HG02763 (cell line): ENCODE data around the gene PSD.
A peak's percentile ranks its signal among the peaks of the same experiment; 100 is the strongest.

Experiments
- ATAC-seq: cut with Tn5 transposase; IDR thresholded peaks from one replicate; pipeline ENCODE4 v1.9.1; 2021; ENCODE audit warnings: mild to moderate bottlenecking, moderate library complexity; ENCODE audit not compliant: unreplicated experiment

The PSD gene

DNA sequence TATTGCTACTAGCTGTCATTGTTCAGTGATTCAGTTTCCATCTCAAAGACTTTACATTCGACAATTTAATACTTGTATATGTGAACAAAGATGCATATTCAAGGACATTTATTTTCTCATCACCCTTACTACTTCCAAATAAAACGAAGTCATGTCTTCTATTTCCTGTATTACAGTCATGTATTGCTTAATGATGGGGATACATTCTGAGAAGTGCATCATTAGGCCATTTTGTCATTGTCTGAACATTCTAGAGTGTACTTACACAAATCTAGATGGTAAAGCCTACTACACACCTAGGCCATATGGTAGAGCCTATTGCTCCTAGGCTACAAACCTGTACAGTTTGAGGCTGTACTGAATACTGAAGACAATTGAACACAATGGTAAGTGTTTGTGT, 26.3 kb upstream of the PSD start:
- ATAC-seq, result no peak

DNA sequence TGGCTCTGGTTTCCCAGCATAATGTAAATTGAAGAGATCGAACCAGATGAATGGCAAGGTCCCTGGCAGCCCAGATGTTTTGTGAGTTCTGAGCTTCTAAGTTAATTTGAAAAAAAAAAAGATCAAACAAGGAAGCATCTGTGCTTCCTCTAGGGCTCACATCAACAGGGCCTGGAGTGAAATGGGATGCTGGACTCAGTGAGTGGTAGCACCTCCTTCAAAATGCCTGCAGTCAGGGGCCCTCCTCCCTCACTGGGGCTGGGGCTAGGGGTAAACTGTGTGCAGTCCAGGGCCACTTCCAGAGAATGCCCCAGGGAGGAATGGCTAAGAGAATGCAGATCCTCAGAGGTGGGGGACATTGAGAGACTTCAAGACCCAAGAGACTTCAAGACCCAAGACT, 19.8 kb upstream of the PSD start:
- ATAC-seq, result no peak

DNA sequence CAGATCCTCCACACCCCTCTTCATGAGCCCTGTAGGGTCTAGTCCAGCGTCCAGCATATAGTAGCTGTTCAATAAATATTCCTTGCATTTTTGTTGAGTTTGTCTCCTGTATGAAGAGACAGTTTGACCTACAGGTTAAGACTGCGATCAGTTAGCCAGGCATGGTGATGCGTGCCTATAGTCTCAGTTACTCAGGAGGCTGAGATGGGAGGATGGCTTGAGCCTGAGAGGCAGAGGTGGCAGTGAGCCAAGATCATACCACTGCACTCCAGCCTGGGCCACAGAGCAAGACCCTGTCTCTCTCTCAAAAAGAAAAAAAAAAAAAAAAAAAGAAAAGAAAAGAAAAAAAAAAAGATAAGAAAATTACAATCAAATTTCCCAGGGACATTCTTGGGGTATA, 18.9 kb upstream of the PSD start:
- no peak for ATAC-seq

DNA sequence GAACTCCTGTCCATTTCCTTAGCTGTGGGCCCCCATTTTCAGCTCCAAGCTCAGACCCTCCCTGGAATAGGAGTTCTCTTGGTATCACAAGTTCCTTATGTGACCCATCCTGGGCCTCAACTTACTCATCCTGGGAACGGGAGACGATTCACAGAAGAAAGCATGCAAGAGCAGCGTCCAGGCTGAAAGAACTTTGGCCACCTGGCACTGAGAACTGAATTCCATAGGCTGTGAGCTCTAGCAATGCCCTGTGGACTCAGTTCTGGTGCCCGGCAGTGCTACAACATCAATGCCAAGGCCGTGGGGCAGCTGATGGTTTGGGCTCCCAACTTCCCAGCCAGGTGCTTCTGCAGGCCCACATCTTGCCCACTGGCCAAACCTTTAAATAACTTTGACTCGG, 17.7 kb upstream of the PSD start:
- ATAC-seq, result no peak

DNA sequence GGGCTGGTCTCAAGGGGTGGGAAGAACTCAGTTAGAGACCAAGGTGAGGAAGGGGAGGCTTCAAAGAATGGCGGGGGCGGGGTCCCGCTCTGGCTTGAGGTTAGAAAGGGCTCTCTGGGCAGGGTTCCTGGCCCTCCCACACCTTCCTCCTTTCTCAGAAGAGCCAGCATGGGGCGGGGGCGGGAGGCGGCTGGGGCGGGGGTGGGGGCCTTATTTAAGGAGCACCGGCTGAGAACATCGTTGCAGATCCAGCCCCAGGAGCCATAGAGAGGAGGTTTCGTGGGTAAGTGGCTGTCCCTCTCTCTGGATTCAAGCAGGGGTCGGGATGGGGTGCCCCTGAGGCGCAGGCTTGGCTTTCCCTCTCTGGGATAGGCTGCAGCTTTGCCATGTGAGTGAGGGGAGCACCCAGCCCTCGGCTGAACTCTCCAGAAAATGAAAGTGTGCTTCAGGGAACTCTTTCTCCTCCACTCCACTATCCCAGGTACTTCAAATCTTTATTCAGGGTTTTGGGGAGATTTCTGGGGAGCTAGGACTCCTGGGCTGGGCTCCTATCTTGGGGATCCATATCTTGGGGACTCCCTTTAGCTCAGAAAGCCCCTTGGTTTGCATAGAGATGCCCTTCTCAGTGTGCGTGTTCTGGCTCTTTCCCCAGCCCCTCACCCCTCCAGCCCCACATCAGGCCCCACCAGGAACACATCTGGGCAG, 17.1 kb upstream of the PSD start:
- ATAC-seq, result no peak

DNA sequence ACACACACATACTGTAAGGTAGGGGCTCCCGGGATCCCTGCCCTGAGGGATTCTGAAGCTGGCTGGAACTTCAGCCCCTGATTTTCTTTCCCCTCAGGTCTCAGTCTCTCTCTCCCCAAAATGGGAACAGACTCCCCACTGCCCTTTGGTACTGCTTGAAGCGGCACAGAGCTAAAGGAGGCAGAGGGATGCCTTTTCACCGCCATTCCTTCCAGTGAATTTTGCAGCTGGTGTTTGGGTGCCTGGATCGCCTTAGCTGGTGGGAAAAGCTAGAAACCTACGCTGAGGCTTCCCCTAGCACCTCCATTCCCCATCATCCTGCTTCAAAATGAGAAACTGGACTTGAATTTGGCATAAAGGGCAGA, 16.5 kb upstream of the PSD start:
- ATAC-seq, result no peak

DNA sequence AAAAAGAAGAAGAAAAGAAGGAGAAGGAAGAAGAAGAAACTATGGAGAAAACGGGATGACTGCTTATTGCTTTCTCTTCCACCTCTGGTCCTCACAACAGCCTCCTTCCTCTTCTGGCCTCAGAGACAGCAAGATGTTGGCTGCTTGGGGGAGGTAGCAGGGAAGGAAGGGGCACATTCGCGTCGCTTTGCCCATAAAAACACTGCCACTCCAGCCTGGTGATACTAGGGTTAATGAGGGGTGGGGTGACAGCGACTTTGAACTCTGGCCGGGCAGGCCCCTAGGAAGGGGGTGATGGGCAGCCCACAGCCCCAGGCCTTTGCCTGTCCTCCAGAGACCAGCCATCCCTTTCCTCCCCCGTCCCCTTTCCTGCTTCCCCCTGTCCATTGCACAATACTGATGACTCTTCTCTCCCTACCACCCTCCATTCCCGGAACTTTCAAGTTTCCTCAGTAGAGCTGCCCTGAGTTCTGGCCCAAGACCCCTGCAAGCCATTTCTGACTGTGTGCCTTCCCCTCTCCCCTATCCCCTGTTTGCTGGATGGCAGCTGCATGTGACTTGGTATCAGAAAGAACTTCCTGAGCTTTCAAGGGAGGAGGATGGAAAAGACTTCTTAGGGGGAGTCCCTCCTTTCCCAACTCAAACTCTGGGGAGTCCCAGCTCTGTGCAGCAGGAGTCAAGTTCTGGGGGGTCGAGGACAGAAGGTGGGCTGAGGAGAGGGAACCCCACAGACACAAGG, 16.0 kb upstream of the PSD start:
- no peak for ATAC-seq

DNA sequence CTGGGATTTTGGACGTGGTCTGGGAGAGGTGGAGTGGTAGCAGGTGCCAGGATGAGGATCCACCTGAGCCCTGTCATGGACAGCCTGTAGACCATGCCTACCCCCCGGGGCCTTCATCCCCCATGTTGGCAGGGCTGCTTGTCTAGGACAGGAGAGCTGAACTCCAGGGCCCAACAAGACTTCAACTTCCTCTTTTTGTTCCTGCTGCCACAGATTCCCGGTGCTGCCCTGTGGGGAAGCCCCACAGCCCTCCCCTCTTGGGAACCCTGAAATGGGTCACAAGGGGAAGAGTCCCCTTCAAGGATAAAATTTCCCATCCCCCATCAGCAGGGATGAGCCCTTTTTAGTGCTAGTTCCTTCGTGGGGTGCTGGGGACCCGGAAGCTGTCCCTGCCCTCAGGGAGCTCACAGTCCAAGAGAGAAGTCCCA, 15.0 kb upstream of the PSD start:
- ATAC-seq, result no peak

DNA sequence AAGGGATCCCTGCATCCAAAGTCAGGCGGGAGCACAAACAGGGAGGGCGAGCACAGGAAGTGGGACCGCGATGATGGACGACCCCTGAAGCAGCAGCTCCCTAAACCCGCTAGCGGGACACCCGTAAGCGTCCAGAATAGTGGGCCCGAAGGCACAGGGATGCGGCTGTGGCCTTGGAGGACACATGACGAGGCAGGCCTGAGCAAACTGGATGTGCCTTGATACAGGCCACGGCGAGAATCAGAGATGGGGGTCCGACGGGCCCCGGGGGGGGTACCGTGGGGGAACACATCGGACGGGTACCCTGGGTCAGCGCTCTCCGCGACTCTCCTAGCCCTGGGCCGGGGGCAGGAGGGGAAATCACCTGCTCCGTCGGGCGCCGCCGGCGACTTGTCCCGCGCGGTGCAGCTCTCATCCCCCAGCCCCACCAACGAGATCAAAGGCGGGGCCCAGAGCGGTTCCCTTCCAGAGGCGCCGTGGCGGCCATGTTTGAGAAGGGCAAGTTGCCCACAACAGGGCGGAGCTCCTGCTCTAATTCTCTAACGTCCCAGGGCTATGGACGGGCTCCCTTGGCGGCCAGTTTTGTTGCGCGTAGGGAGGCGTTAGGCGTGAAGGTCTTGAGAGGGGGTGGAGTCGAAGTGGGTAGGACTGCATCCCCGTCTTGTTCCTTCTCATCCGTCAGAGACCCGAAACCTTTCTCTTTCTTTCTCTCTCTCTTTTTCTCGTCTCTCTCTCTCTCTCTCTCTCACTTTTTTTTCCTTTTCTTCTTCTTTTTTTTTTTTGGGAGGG, 13.8 kb upstream of the PSD start, which contains the start of gene CUEDC2:
CUEDC2 (minus strand) TSS at position 413 of the 789 bp plus-strand sequence. CDS start 7,386 bp downstream, outside the sequence.
- peak; percentile 79 for ATAC-seq

DNA sequence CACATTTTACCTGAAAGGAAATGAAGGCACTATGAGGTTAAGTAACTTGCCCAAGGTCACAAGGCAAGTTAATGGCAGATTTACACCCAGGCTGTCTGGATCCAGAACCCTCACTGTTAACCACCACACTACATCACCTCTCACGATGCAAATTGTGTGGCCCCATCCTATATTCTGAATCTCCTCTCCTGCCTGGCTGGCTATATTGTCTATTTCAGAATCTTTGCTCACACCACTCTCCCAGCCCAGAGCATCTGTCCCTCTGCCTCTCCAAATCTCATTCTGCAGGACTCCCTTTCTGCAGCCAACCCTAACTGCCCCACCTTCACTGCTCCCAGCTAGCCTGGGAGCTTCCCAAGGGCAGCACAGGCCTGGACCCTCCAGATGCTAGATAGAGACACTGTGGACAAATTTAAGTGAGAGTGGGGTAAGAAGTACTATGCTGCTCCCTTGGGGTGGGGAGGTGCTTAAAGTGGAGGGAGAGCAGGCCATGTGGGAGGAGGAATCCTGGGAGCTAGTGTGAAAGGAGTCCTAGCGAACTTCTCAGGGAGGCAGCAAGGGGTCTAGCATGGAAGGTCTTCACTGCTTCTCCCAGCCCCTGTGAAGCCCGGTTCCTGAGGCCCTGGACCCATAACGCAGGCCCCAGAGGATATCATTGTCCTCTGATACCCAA, 13.0 kb upstream of the PSD start:
- ATAC-seq, result no peak

DNA sequence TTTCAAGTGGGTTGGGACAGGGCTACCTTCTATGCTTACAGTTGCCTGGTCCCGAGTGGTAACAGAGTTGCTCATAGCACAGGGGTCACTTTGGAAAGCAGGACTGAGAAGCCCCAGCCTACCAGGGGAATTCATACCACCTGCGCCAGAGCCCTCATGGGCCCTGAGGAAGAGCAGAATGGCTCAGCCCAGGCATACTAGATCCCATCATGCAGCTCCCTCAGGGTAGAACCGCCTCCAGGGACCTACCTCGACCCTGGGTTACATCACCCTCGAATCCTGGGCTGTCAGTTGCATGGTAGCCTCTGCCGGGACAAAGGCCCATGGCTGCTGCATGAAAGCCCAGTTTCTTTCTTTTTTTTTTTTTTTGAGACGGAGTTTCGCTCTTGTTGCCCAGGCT, 10.9 kb upstream of the PSD start:
- no peak for ATAC-seq

DNA sequence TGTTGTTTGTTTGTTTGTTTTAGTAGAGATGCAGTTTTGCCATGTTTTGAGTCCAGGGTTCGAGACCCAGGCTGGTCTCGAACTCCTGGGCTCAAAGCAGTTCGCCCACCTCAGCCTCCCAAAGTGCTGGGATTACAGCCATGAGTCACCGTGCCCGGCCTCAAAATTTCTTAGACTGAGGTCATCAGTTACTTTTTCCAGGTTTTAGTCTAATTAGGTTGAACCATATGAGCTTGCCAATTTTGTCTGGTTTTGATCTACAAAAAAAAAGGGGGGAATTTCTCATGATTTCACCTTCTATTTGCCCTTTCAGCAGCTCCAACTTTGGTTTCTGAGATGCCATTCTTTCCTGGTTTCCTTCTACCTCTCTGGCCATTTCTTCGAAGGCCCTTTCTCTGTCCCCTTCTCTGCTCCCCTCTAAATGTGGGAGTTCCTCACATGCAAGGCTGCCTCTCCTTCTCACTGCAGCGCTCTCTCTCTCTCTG, 8.3 kb upstream of the PSD start:
- no peak for ATAC-seq

DNA sequence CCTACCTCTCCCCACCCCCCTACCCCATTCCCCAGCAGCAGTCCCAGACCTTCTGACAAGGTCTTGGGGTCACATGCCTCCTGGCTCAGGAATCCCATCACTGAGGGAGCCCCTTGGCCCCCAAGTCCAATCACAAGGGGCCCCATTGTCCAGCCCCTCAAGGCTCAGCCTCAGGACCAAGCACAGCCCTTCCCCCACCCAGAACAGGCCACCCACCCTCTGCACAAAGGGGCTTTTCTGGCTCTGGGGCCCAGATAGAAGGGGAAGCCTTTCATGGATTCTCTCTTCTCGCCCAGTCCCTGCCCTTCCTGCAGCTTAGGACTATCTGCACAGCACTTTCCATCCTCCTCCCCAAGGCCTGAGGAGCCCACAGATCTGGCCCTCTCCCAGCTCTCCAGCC, 6.9 kb upstream of the PSD start:
- no peak for ATAC-seq

DNA sequence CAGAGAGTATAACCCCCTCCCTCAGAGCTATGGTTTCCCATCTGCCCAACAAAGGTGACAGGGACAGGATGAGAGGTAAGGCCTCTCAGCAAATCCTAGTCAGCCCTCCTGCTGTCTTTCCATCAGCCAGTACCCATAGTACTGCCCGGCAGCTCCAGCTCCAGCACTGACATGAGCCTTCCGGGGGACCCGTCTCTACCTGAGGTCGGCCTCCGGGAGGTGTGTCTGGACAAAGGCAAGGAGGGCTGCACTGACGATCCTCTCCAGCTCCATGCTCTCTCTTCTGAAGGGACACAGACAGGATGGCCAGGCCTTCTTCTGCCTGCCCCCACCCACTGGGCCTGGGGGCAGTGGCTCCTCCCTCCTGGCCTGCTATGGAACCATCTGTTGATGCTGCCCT, 6.3 kb upstream of the PSD start:
- ATAC-seq, result no peak

DNA sequence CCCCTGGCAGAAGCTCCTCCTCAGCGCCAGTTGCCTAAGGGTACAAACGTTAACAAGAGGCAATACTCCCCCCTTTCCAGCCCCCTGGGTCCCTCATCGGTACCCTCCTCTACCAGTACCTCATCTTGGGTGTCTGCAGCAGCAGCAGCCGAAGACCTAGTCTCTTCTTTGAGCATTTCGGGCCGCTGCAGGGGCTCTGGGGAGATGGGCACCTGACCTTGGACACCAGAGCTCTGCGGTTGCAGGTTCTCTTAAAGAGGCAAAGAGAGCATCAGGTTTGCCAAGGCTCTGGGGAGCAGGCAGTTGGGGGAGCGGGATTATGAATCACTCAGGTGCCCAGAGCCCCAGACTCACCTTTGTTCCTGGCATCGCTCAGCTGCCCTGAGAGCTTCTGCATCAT, 5.6 kb upstream of the PSD start:
- ATAC-seq, result no peak

DNA sequence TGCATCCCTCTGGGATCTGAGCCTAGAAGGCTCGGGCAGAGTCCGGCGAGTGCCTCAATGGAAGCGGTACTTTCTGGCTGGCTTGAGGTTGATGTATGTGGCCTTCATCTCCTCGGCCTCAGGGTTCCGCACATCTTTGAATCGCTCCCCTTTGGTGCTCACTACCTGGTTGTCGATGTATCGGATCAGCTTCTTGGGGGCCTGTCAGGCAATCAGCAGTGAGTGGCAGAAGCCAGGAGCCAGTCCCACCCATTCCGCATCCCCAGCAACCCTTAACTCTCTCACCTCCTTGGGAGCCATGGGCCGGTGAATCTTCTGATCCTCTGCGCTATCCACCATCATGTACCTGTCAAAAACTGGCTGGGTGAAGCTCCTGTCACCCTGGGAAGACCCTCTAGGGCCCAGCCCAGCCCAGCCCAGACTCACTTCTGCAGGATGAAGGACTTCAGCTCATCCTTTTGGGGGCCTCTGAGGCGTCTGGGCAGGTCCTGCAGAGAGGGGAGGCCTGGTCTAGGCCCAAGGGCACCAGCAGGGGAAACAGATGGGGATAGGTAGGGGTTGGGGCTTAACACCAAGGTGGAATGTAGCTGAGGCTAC, 4.9 kb upstream of the PSD start:
- ATAC-seq, result no peak

DNA sequence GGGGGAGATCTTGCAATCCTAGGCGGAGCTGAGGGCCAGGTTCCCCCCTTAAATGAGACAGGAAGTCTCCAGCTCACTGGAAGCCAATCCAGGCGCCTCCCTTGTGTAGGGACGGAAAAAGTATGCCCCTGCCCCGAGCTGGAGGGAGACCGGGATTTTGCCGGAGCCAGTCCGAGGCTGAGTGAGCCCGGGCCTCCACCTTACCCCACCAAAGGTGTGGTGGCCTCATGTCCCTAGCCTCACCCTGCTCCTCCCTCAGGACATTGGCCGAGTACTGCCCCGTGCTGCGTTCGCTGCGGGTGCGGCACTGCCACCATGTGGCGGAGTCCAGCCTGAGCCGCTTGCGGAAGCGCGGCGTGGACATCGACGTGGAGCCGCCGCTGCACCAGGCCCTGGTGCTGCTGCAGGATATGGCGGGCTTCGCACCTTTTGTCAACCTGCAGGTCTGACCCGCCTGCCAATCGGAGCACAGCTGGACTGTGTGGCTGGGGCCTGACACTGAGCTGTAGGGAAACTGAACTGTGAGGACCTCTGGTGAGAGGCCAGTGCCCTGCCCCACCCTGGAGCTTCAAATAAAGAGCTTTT, 4.1 kb upstream of the PSD start:
- peak; percentile 25 for ATAC-seq

DNA sequence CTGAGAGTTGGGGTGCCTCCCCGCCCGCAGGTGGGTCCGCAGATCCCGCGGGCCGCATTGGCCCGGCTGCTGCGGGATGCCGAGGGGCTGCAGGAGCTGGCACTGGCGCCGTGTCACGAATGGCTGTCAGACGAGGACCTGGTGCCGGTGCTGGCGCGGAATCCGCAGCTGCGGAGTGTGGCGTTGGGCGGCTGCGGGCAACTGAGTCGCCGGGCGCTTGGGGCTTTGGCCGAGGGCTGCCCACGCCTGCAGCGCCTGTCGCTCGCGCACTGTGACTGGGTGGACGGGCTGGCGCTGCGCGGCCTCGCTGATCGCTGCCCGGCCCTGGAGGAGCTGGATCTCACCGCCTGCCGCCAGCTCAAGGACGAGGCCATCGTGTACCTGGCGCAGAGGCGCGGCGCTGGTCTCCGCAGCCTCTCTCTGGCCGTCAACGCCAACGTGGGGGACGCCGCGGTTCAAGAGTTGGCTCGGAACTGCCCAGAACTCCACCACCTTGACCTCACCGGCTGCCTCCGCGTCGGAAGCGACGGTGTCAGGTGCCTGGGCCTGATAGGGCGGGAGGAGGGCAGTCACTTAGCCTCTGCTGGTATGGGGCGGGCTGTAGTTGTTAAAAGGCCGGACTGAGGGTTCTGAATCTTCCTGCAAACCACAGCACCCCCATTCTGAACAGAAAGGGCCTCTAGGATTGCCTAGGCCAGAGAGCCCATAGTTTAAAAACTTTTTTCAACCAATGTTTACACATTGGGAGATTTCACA, 3.4 kb upstream of the PSD start:
- peak; percentile 0 for ATAC-seq

DNA sequence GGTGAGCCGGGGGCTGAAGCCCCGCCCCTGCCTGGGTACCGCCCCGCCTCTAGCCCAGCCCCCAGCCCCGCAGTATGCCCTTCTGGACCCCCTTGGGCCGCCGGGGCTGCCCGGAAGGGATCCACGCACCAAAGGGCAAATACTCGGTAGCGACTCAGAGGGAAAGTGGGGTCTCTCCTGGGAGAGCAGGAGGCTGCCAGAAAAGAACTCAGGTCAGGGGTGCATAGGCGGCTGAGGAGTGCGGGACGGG, 2.8 kb upstream of the PSD start:
- no peak for ATAC-seq
